GM12878 (cell line): Measurements from ENCODE around the gene PGLYRP3.

ENCODE experiments used
- EP300 ChIP-seq, 2 experiments: fragments of 150-350 bp in 1 of 2; IDR thresholded peaks; 2 replicates each; pipeline ENCODE4 v1.6.1; 2011 to 2012; ENCODE audit warnings: low read depth in 2 of 2, low read length in 2 of 2, borderline replicate concordance in 1 of 2, improper control_type of control experiment in 1 of 2, inconsistent platforms in 1 of 2; ENCODE audit not compliant: control insufficient read depth in 1 of 2
- EZH2 ChIP-seq: IDR thresholded peaks from 2 replicates; pipeline ENCODE4 v1.6.1; 2012; ENCODE audit warnings: low read depth, mild to moderate bottlenecking, control low read depth, inconsistent platforms, low read length, borderline replicate concordance; ENCODE audit not compliant: control insufficient read depth
- POLR2A ChIP-seq: IDR thresholded peaks from 2 replicates; pipeline ENCODE4 v1.6.1; 2011; ENCODE audit warnings: low read depth, mild to moderate bottlenecking, low read length
- TAF1 ChIP-seq: IDR thresholded peaks from 2 replicates; pipeline ENCODE4 v1.6.1; 2011; ENCODE audit warnings: mild to moderate bottlenecking, low read depth, low read length, borderline replicate concordance
- TF ChIP-seq, protein P1 (sequence below), 3 experiments: IDR thresholded peaks in 2 of 3; conservative IDR thresholded peaks in 1 of 3; 2 replicates each; pipeline ENCODE4 v1.5.1; 2011; ENCODE audit warnings: low read depth in 3 of 3, low read length in 3 of 3, mild to moderate bottlenecking in 3 of 3, control low read depth in 2 of 3, moderate library complexity in 2 of 3, inconsistent platforms in 1 of 3, mixed read lengths in 1 of 3; ENCODE audit not compliant: control insufficient read depth in 2 of 3, insufficient read depth in 1 of 3; ENCODE audit errors: extremely low read depth in 1 of 3

DNA sequence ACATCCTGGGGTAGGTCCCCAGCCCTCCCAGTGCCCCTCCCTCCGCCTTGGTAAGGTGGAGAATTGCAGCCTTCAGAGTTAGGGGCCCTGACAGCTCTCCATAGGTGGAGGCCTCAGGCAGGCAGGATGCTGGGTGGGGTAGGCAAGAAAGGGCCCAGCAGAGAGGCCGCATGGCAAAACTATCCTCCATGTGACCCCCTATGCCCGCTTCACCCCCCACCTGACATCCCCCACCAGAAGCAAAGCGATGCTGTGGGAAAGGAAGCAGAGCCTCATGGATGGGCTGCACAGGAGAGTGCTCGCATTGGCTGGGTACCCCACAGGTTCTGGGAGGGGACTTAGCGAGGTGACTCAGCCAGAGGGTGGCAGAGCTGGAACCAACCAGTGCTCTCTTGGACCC lies 46.5 kb upstream of the PGLYRP3 start:
- TF ChIP-seq TAF1 (no peak), EZH2 (no peak), EP300 (IDR thresholded peaks at IDR 0.05; ENCODE audit: borderline replicate concordance in 1 of 2, control insufficient read depth in 1 of 2, low read depth in 2 of 2, low read length in 2 of 2) (no peak), POLR2A (no peak)
- TF ChIP-seq, protein P1, sequence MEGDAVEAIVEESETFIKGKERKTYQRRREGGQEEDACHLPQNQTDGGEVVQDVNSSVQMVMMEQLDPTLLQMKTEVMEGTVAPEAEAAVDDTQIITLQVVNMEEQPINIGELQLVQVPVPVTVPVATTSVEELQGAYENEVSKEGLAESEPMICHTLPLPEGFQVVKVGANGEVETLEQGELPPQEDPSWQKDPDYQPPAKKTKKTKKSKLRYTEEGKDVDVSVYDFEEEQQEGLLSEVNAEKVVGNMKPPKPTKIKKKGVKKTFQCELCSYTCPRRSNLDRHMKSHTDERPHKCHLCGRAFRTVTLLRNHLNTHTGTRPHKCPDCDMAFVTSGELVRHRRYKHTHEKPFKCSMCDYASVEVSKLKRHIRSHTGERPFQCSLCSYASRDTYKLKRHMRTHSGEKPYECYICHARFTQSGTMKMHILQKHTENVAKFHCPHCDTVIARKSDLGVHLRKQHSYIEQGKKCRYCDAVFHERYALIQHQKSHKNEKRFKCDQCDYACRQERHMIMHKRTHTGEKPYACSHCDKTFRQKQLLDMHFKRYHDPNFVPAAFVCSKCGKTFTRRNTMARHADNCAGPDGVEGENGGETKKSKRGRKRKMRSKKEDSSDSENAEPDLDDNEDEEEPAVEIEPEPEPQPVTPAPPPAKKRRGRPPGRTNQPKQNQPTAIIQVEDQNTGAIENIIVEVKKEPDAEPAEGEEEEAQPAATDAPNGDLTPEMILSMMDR (IDR thresholded peaks at IDR 0.05 in 2 of 3, conservative IDR thresholded peaks at IDR 0.05 in 1 of 3; ENCODE audit: control insufficient read depth in 2 of 3, extremely low read depth in 1 of 3, insufficient read depth in 1 of 3, low read depth in 3 of 3, low read length in 3 of 3) = no peak
